IMR-90 (cell line): ENCODE results near the gene HOXD8. TPM values are rescaled to one million over a fixed set of nuclear protein-coding genes. Genes with fewer than 3 reads are reported as not detected.

Experiments used
- ATAC-seq: fragments of 200-7000 bp; cut with Tn5 transposase; 2 replicates; pipeline ENCODE4 v1.9.1; 2020; ENCODE audit warnings: low read depth, mild to moderate bottlenecking, moderate library complexity
- BruUV-seq: library from RNA; stranded (reverse); fragments of 400-500 nt; replicated peaks from 2 replicates; lab custom pipeline; 2021; lab: Mats Ljungman, UMichigan
- CTCF ChIA-PET: fragments of 300-600 bp; formaldehyde crosslinking; extraction: SDS; loops from one replicate; lab custom pipeline; 2021; ENCODE audit warnings: antibody characterized with exemption; lab: Yijun Ruan, JAX
- POLR2A ChIA-PET: fragments of 300-600 bp; sonication (Branson Sonifier 250); formaldehyde crosslinking; loops from one replicate; lab custom pipeline; 2022; ENCODE audit warnings: antibody characterized with exemption; ENCODE audit not compliant: unreplicated experiment; lab: Charles Lee
- DNase-seq: peaks from one replicate; pipeline ENCODE4 v3.0.0; 2013
- H2AFZ ChIP-seq: replicated peaks from 2 replicates; pipeline ENCODE3; 2013; ENCODE audit warnings: low read length, mild to moderate bottlenecking; ENCODE audit not compliant: poor library complexity
- H2AK5ac ChIP-seq: 2 replicates; pipeline ENCODE4 v1.6.1; 2013; ENCODE audit warnings: low read depth, low read length, inconsistent platforms
- H2AK9ac ChIP-seq: replicated peaks from 2 replicates; pipeline ENCODE3; 2013; ENCODE audit warnings: mild to moderate bottlenecking, low read depth, low read length, moderate library complexity; ENCODE audit not compliant: poor library complexity
- H2BK120ac ChIP-seq: 2 replicates; pipeline ENCODE4 v1.6.1; 2013; ENCODE audit warnings: low read depth, low read length, inconsistent platforms
- H2BK15ac ChIP-seq: 3 replicates; pipeline ENCODE4 v1.6.1; 2013; ENCODE audit warnings: low read depth, low read length, inconsistent platforms
- H2BK20ac ChIP-seq: 2 replicates; pipeline ENCODE4 v1.6.1; 2013; ENCODE audit warnings: low read depth, mild to moderate bottlenecking, inconsistent platforms, low read length, moderate library complexity
- H2BK5ac ChIP-seq: 2 replicates; pipeline ENCODE4 v1.6.1; 2013; ENCODE audit warnings: mild to moderate bottlenecking, low read depth, low read length, inconsistent platforms; ENCODE audit not compliant: poor library complexity, severe bottlenecking
- H3K14ac ChIP-seq: replicated peaks from 2 replicates; pipeline ENCODE4 v1.6.1; 2013; ENCODE audit warnings: low read depth, low read length, inconsistent platforms
- H3K18ac ChIP-seq: 2 replicates; pipeline ENCODE4 v1.6.1; 2013; ENCODE audit warnings: low read depth, low read length, control low read depth
- H3K23ac ChIP-seq: 2 replicates; pipeline ENCODE4 v1.6.1; 2013; ENCODE audit warnings: low read depth, low read length, inconsistent platforms
- H3K27ac ChIP-seq: 2 replicates; pipeline ENCODE4 v1.5.1; 2013; ENCODE audit warnings: mild to moderate bottlenecking, control low read depth, low read length; ENCODE audit not compliant: insufficient read depth
- H3K27me3 ChIP-seq: 2 replicates; pipeline ENCODE4 v1.6.1; 2013; ENCODE audit warnings: low read length; ENCODE audit not compliant: control insufficient read depth, insufficient read depth
- H3K36me3 ChIP-seq: 2 replicates; pipeline ENCODE4 v1.6.1; 2013; ENCODE audit warnings: low read length, mixed read lengths; ENCODE audit not compliant: control insufficient read depth, insufficient read depth
- H3K4ac ChIP-seq: 2 replicates; pipeline ENCODE4 v1.6.1; 2013; ENCODE audit warnings: low read depth, low read length, inconsistent platforms
- H3K4me1 ChIP-seq: 2 replicates; pipeline ENCODE4 v1.6.1; 2013; ENCODE audit warnings: low read length, mixed read lengths; ENCODE audit not compliant: control insufficient read depth, insufficient read depth
- H3K4me2 ChIP-seq: 2 replicates; pipeline ENCODE4 v1.6.1; 2013; ENCODE audit warnings: low read depth, mild to moderate bottlenecking, control low read depth, low read length, moderate library complexity
- H3K4me3 ChIP-seq: 2 replicates; pipeline ENCODE4 v1.5.1; 2013; ENCODE audit warnings: low read depth, mild to moderate bottlenecking, control low read depth, low read length, moderate library complexity; ENCODE audit not compliant: insufficient read depth
- H3K56ac ChIP-seq: 2 replicates; pipeline ENCODE4 v1.6.1; 2013; ENCODE audit warnings: low read length, inconsistent platforms; ENCODE audit not compliant: insufficient read depth; ENCODE audit errors: extremely low read depth
- H3K79me1 ChIP-seq, 2 experiments: 2 replicates each; pipeline ENCODE4 v1.6.1; 2013; ENCODE audit warnings: low read length in 2 of 2, inconsistent platforms in 1 of 2, low read depth in 1 of 2
- H3K9ac ChIP-seq: 2 replicates; pipeline ENCODE4 v1.6.1; 2013; ENCODE audit warnings: low read depth, low read length, control low read depth
- H3K9me1 ChIP-seq: 2 replicates; pipeline ENCODE4 v1.6.1; 2013; ENCODE audit warnings: low read length, inconsistent platforms; ENCODE audit not compliant: insufficient read depth
- H3K9me3 ChIP-seq: 2 replicates; pipeline ENCODE4 v1.6.1; 2013; ENCODE audit warnings: low read length; ENCODE audit not compliant: control insufficient read depth, insufficient read depth
- H4K20me1 ChIP-seq: 2 replicates; pipeline ENCODE4 v1.6.1; 2013; ENCODE audit warnings: low read length, inconsistent platforms; ENCODE audit not compliant: insufficient read depth
- H4K5ac ChIP-seq: 2 replicates; pipeline ENCODE4 v1.6.1; 2013; ENCODE audit warnings: mild to moderate bottlenecking, low read depth, low read length, control low read depth
- H4K8ac ChIP-seq, 2 experiments: 2 replicates each; pipeline ENCODE4 v1.6.1; 2013; ENCODE audit warnings: low read depth in 2 of 2, low read length in 2 of 2, control low read depth in 1 of 2, inconsistent platforms in 1 of 2
- H4K91ac ChIP-seq: 2 replicates; pipeline ENCODE4 v1.6.1; 2013; ENCODE audit warnings: low read depth, low read length, inconsistent platforms; ENCODE audit not compliant: insufficient read depth
- BHLHE40 ChIP-seq: fragments of 150-350 bp; IDR thresholded peaks from 2 replicates; pipeline ENCODE4 v1.6.1; 2016; ENCODE audit warnings: mild to moderate bottlenecking, low read depth, low read length
- CHD1 ChIP-seq: IDR thresholded peaks from 2 replicates; pipeline ENCODE4 v1.6.1; 2012; ENCODE audit warnings: low read depth, low read length, improper control_type of control experiment
- MAFK ChIP-seq: IDR thresholded peaks from 2 replicates; pipeline ENCODE4 v1.6.1; 2012; ENCODE audit warnings: low read depth, low read length, improper control_type of control experiment
- NFE2L2 ChIP-seq: fragments of 150-350 bp; IDR thresholded peaks from 2 replicates; pipeline ENCODE4 v1.6.1; 2016; ENCODE audit warnings: low read depth, mild to moderate bottlenecking, low read length
- RCOR1 ChIP-seq: IDR thresholded peaks from 2 replicates; pipeline ENCODE4 v1.6.1; 2012; ENCODE audit warnings: mild to moderate bottlenecking, low read length, improper control_type of control experiment; ENCODE audit not compliant: insufficient replicate concordance
- SMC3 ChIP-seq: fragments of 150-350 bp; IDR thresholded peaks from 2 replicates; pipeline ENCODE4 v1.6.1; 2016; ENCODE audit warnings: low read depth, mild to moderate bottlenecking, antibody characterized with exemption, low read length, moderate library complexity
- WGBS, 2 experiments: methylation state at CpG; one replicate each; pipeline versions ENCODE4 v1.1.5 to v1.1.7; 2013; ENCODE audit warnings: missing lambda C conversion rate in 2 of 2; ENCODE audit not compliant: insufficient read length in 1 of 2; ENCODE audit errors: extremely low coverage in 2 of 2; 5-methylcytosine and 5-hydroxymethylcytosine counted together
- dilution Hi-C: fragments of 300-500 bp; cut with HindIII; formaldehyde crosslinking; loops from one replicate; pipeline ENCODE4 v1.14.3; 2018; ENCODE audit warnings: low sequenced_read_pairs; ENCODE audit not compliant: unreplicated experiment
- in situ Hi-C: fragments of 300-500 bp; cut with MboI; formaldehyde crosslinking; loops from 3 replicates; pipeline ENCODE4 v1.14.3; 2019; ENCODE audit warnings: low sequenced_read_pairs, inconsistent platforms, mixed read lengths
- intact Hi-C: fragments of 100-400 bp; cut with micrococcal nuclease; formaldehyde crosslinking; loops from 2 replicates; pipeline ENCODE4 v1.10.0; 2022
- polyA plus RNA-seq, 3 experiments: library from polyadenylated mRNA; depleted of rRNA; stranded (reverse); fragments of >200 nt; gene quantifications; 2 replicates each; pipeline ENCODE4 v1.2.3, GENCODE V29; 2012; ENCODE audit warnings: low replicate concordance in 1 of 3
- total RNA-seq: library from RNA; depleted of rRNA; stranded (reverse); fragments of >200 nt; gene quantifications from 2 replicates; pipeline ENCODE4 v1.2.3, GENCODE V29; 2012
- TF ChIP-seq, protein P1 (sequence below): fragments of 150-350 bp; IDR thresholded peaks from 2 replicates; pipeline ENCODE4 v1.6.1; 2016; ENCODE audit warnings: low read depth, mild to moderate bottlenecking, low read length, moderate library complexity, borderline replicate concordance
- TF ChIP-seq, protein P2 (sequence below): conservative IDR thresholded peaks from 2 replicates; pipeline ENCODE4 v1.5.1; 2012; ENCODE audit warnings: mild to moderate bottlenecking, low read depth, low read length, improper control_type of control experiment

HOXD8 gene
- total and polyA plus RNA-seq, 2 of the 4 experiments (the other 2 are of a cell fraction): not detected

DNA sequence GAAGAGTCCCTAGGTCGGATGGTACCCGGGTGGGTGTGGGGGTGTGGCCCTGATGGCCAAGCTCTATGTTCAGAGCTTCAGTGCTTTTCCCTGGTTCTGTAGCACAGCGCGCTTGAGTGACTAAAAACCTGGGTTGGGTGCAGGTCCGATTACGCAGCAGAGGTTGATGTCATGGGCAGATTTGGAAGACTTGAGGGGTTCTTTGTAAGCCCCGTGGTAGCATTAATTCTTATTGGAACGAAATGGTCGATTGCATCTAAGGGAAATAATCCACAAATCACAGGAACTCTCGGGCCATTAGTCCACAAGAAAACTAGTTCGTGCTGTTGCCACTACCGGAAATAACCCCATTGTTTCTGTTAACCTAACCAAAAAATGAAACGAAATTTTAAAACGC, 9.0 kb downstream of the HOXD8 start:
- Histone ChIP-seq H3K79me1 (no peaks in the 10 kb centered on the region), H3K23ac (no peak overlapping the region), H3K18ac (no peak overlapping the region), H3K56ac (no peak overlapping the region), H2BK15ac (no peak overlapping the region), H4K91ac (no peak overlapping the region), H3K9ac (no peak overlapping the region), H2AFZ (no peak overlapping the region), H3K14ac (no peak overlapping the region), H3K36me3 (no peaks in the 10 kb centered on the region), H3K9me1 (no peaks in the 10 kb centered on the region), H2AK9ac (no peak overlapping the region), H2BK120ac (no peak overlapping the region), H3K9me3 (peaks cover 3% of the 10 kb centered on the region), H3K27me3 (peaks cover 81% of the 10 kb centered on the region), H4K5ac (no peak overlapping the region), H4K8ac (no peak overlapping the region), H2AK5ac (no peak overlapping the region), H2BK5ac (no peak overlapping the region), H3K4me2 (no peak overlapping the region), H3K4ac (no peak overlapping the region), H4K20me1 (no peaks in the 10 kb centered on the region), H2BK20ac (no peak overlapping the region), H3K4me1 (no peaks in the 10 kb centered on the region), H3K27ac (no peak overlapping the region), H3K4me3 (no peak overlapping the region)
- POLR2A ChIA-PET: no interaction called here
- in situ Hi-C loops: no loop called here
- CTCF ChIA-PET: interaction anchor here (0.7 to 1.0 kb wide), 2 partner anchors 12 to 513 kb away, joined by 3 to 4 read pairs; no protein-coding TSS in a partner anchor
- intact Hi-C loops: no loop called here
- dilution Hi-C loops: no loop called here
- no TSS peak for BruUV-seq
- WGBS, 2 experiments: 9% methylated on average over 8 of the region's 14 CpGs; no CpG with 5 or more reads in 1 of the 2 experiments
- no peak for ATAC-seq
- no peak for DNase-seq
- no peak for TF ChIP-seq RCOR1
- TF ChIP-seq, protein P1, sequence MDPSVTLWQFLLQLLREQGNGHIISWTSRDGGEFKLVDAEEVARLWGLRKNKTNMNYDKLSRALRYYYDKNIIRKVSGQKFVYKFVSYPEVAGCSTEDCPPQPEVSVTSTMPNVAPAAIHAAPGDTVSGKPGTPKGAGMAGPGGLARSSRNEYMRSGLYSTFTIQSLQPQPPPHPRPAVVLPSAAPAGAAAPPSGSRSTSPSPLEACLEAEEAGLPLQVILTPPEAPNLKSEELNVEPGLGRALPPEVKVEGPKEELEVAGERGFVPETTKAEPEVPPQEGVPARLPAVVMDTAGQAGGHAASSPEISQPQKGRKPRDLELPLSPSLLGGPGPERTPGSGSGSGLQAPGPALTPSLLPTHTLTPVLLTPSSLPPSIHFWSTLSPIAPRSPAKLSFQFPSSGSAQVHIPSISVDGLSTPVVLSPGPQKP: no peak
- TF ChIP-seq NFE2L2: no peak
- no peak for TF ChIP-seq BHLHE40
- no peak for TF ChIP-seq MAFK
- TF ChIP-seq CHD1: no peak
- TF ChIP-seq, protein P2, sequence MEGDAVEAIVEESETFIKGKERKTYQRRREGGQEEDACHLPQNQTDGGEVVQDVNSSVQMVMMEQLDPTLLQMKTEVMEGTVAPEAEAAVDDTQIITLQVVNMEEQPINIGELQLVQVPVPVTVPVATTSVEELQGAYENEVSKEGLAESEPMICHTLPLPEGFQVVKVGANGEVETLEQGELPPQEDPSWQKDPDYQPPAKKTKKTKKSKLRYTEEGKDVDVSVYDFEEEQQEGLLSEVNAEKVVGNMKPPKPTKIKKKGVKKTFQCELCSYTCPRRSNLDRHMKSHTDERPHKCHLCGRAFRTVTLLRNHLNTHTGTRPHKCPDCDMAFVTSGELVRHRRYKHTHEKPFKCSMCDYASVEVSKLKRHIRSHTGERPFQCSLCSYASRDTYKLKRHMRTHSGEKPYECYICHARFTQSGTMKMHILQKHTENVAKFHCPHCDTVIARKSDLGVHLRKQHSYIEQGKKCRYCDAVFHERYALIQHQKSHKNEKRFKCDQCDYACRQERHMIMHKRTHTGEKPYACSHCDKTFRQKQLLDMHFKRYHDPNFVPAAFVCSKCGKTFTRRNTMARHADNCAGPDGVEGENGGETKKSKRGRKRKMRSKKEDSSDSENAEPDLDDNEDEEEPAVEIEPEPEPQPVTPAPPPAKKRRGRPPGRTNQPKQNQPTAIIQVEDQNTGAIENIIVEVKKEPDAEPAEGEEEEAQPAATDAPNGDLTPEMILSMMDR: no peak
- TF ChIP-seq SMC3: no peak
